ENCODE results near the gene NUP35. TPM values are rescaled to one million over a fixed set of nuclear protein-coding genes. Genes with fewer than 3 reads are reported as not detected.
A peak's percentile ranks its signal among the peaks of the same experiment; 100 is the strongest.

Gene NUP35
- 27.3 TPM for total RNA-seq

GRCh38 chr2:183124222-183124956, at the start of gene NUP35:
NUP35 (plus strand) TSS chr2:183124443; CDS start chr2:183124458, 15 bp downstream.
- DNase-seq, result peak; percentile 98

GRCh38 chr2:183078163-183078463, 46.1 kb upstream of the NUP35 start:
- DNase-seq, result no peak

GRCh38 chr2:183078464-183079138, 45.6 kb upstream of the NUP35 start, which contains the start of gene DUSP19:
DUSP19 (plus strand) TSS chr2:183078747; CDS start chr2:183078934, 187 bp downstream.
- DNase-seq, result peak; percentile 98

- DNase-seq, result no peak
These were observed 45.0 kb upstream of the NUP35 start for GRCh38 chr2:183079139-183079775.

GRCh38 chr2:183081911-183082310, 42.3 kb upstream of the NUP35 start:
- peak; percentile 24 for DNase-seq

GRCh38 chr2:183088061-183088460, 36.2 kb upstream of the NUP35 start:
- DNase-seq, result no peak

GRCh38 chr2:183089192-183089851, 34.9 kb upstream of the NUP35 start:
- DNase-seq, result no peak

- no peak for DNase-seq
These were observed 32.8 kb upstream of the NUP35 start for GRCh38 chr2:183091318-183091953.

GRCh38 chr2:183091954-183092345, 32.3 kb upstream of the NUP35 start:
- no peak for DNase-seq

- no peak for DNase-seq
These were observed 30.2 kb upstream of the NUP35 start for GRCh38 chr2:183093857-183094657.

- no peak for DNase-seq
These were observed 18.7 kb upstream of the NUP35 start for GRCh38 chr2:183105402-183106134.

GRCh38 chr2:183112577-183112976, 11.7 kb upstream of the NUP35 start:
- no peak for DNase-seq

GRCh38 chr2:183113630-183114029, 10.6 kb upstream of the NUP35 start:
- DNase-seq, result no peak

GRCh38 chr2:183117226-183117625, 7.0 kb upstream of the NUP35 start:
- DNase-seq, result no peak

- no peak for DNase-seq
These were observed 905 bp upstream of the NUP35 start for GRCh38 chr2:183123117-183123958.

- no peak for DNase-seq
These were observed 353 bp upstream of the NUP35 start for GRCh38 chr2:183123959-183124221.

GRCh38 chr2:183124957-183125255, 663 bp downstream of the NUP35 start:
- DNase-seq, result no peak

- no peak for DNase-seq
These were observed 1.6 kb downstream of the NUP35 start for GRCh38 chr2:183125659-183126341.

GRCh38 chr2:183126635-183127034, 2.4 kb downstream of the NUP35 start:
- DNase-seq, result no peak

GRCh38 chr2:183134016-183134415, 9.8 kb downstream of the NUP35 start:
- DNase-seq, result no peak
